HG02759 (cell line): ENCODE results near the gene KNCN.

Source experiments
- ATAC-seq: cut with Tn5 transposase; IDR thresholded peaks from one replicate; pipeline ENCODE4 v1.9.1; 2021; ENCODE audit warnings: mild to moderate bottlenecking, moderate library complexity; ENCODE audit not compliant: unreplicated experiment

The KNCN gene

DNA sequence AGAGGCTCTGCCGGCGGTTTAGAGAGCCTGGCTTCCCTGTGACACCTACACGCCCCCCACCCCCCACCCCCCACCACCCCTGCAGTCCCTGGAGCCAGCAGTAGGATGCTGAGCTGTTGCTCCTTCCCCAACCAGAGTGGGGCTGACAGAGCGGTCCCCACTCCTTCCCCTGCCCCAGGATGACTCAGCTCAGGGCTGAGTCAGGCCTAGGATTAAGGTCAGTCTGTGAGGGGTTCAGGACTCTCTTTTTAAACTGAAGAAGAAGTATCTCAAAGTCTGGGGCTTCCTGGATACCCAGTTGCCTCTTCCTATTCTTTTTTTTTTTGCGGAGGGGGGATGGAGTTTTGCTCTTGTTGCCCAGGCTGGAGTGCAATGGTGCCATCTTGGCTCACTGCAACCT lies 42.7 kb downstream of the KNCN start:
- no peak for ATAC-seq

DNA sequence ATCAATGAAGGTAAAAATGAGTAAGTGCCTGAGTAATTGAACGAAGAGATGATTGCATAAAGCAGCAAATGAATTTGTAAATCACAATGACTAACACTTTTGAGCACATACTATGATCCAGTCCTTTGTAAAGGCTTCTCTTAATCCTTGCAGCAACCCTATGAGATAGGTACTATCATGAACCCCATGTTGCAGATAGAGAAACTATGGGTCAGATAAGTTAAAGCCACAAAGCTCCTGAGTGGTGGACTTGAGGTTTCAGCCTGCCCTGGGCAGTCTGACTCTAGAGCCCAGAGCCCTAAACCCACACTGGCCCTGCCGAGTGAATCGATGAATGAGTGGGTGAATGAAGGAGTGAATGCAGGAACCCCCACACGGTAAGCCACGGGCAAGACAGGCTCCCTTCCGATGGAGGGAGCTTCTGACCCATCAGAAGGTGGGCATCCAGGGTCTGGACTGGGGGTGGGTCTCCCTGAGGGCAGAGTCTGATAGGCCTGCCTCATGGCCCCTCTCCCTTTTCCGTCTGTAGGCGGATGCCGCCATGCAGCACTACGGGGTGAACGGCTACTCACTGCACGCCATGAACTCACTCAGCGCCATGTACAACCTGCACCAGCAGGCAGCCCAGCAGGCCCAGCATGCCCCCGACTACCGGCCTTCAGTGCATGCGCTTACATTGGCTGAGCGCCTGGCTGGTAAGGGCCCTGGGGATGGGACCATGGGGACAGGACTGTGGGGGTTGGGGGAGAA lies 44.8 kb downstream of the KNCN start:
- no peak for ATAC-seq

DNA sequence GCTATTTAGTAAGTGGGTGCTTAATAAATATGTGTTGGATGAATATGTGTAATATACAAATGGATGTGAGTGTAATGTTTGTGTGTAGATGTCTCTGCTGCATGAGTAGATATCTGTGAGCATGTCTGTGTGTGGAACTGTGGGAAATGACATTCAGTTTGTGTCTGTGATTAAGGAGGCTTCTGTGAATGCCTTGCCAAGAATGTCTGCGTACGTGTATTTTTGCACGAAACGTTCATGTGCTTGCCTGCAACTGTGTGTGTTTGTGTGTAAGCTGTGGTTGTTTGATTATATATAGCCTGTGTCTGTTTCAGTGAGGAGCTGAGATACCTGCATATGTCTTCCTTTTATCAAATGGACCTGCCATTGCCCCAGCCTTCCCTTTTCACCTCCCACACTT lies 48.0 kb downstream of the KNCN start:
- ATAC-seq = no peak

GRCh38 chr1:46501528-46501927 lies 49.9 kb downstream of the KNCN start:
- ATAC-seq = no peak

- no peak for ATAC-seq
Observed at GRCh38 chr1:46497665-46498064, 53.8 kb downstream of the KNCN start.

DNA sequence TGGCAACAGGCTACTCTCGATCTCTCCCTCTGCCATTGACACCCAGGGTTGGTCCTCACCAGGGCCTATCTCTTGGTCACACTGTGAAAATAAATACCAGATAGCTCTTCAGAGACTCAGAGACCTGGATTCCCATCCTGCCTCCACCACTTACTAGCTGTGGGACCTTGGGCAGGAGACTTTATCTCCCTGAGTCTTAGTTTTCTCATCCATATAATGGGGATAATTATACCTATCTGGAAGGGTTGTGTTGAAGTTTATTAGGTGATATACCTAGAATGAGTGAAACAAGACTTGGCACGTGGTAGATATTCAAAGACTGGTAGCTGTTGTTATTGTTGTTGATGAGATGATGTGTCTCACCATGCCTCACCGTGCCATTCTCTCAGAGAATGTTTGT lies 54.4 kb downstream of the KNCN start:
- ATAC-seq = no peak

GRCh38 chr1:46496505-46496904 lies 54.9 kb downstream of the KNCN start:
- ATAC-seq = no peak

DNA sequence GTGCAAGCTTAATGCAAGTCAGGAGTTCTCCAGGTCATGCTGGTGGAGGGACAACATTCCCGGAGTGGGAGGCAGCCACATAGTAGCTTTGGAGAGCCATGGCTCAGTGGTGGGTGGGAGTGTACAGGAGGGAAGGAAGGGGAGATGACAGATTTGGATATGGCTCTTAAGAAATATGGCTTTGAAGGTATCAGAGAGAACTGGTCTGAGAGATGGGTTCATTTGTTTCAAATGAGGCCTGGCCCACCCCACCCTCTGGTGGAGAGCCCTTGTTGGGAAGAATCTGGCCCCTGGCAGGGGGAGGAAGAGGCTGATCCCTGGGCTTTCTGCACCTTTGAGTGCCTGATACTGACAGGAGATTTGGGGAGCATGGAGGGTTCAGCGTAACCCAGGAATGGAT lies 55.7 kb downstream of the KNCN start:
- no peak for ATAC-seq
